Activated T-cell treated with anti-CD3 and anti-CD28 coated beads, Interleukin-2, amount 50 U/mL, for 4 hours (primary cell): ENCODE data around the gene CCDC144A. TPM values are rescaled to one million over a fixed set of nuclear protein-coding genes. Genes with fewer than 3 reads are reported as not detected.
"Not testable (repeated sequence)": the region's sequence is repeated elsewhere in the genome, so short reads cannot be mapped to it uniquely, and the experiment has no call there.

Experiments
- ATAC-seq, 2 donors: fragments of 200-7000 bp; cut with Tn5 transposase; one replicate each; pipeline ENCODE4 v1.10.0; 2021
- DNase-seq: peaks from one replicate; pipeline ENCODE4 v3.0.0-alpha.2; 2020
- H3K27me3 Mint-ChIP-seq: one replicate; pipeline ENCODE4 v1.8.0; 2021; ENCODE audit warnings: low read depth, mixed read lengths
- H3K36me3 Mint-ChIP-seq: one replicate; pipeline ENCODE4 v1.8.0; 2022; ENCODE audit warnings: mixed read lengths; ENCODE audit not compliant: insufficient read depth
- H3K4me1 Mint-ChIP-seq: one replicate; pipeline ENCODE4 v1.8.0; 2021; ENCODE audit warnings: low read depth, mixed read lengths
- H3K4me3 Mint-ChIP-seq: one replicate; pipeline ENCODE4 v1.8.0; 2021; ENCODE audit warnings: mild to moderate bottlenecking, moderate library complexity, mixed read lengths
- H3K9me3 Mint-ChIP-seq: one replicate; pipeline ENCODE4 v1.8.0; 2021; ENCODE audit warnings: mixed read lengths
- total RNA-seq, 3 donors: library from RNA; stranded (reverse); gene quantifications; one replicate each; pipeline ENCODE4 v1.2.1, GENCODE V29; 2021

The CCDC144A gene
- 1 to 10 TPM in 2 of 3 donors, under 1 TPM in 1; 0.98 to 5.2 (median 3.5) TPM for total RNA-seq

GRCh38 chr17:16689731-16690281 is at the start of gene CCDC144A:
TSS of gene CCDC144A (plus strand) at chr17:16690241. CDS start at chr17:16690401, 160 bp downstream.
- not testable (repeated sequence) for H3K4me1 Mint-ChIP-seq, H3K27me3 Mint-ChIP-seq, H3K9me3 Mint-ChIP-seq, H3K36me3 Mint-ChIP-seq
- H3K4me3 Mint-ChIP-seq, result peak within 1 kb of the TSS; percentile 76
- peak; percentile 28 for DNase-seq
- peak; percentile 54 to 82 for ATAC-seq

GRCh38 chr17:16649585-16649984 is 40.5 kb upstream of the CCDC144A start:
- peaks cover 7% of the 10 kb centered on the region for H3K36me3 Mint-ChIP-seq
- no peak overlapping the region for H3K4me3 Mint-ChIP-seq
- peaks cover 18% of the 10 kb centered on the region for H3K4me1 Mint-ChIP-seq
- DNase-seq, result no peak
- no peaks in the 10 kb centered on the region for H3K27me3 Mint-ChIP-seq
- no peak for ATAC-seq
- no peaks in the 10 kb centered on the region for H3K9me3 Mint-ChIP-seq

GRCh38 chr17:16652252-16652651 is 37.8 kb upstream of the CCDC144A start:
- DNase-seq (no peak), ATAC-seq (no peak)
- H3K4me3 Mint-ChIP-seq, result peak overlapping the region; percentile 43
- H3K4me1 Mint-ChIP-seq, result peaks cover 18% of the 10 kb centered on the region
- H3K36me3 Mint-ChIP-seq, result peaks cover 5% of the 10 kb centered on the region
- H3K27me3 Mint-ChIP-seq, result no peaks in the 10 kb centered on the region
- H3K9me3 Mint-ChIP-seq, result no peaks in the 10 kb centered on the region

- ATAC-seq (no peak), DNase-seq (no peak)
- H3K4me1 Mint-ChIP-seq, result peaks cover 18% of the 10 kb centered on the region
- peaks cover 5% of the 10 kb centered on the region for H3K36me3 Mint-ChIP-seq
- no peaks in the 10 kb centered on the region for H3K9me3 Mint-ChIP-seq
- peak overlapping the region; percentile 86 for H3K4me3 Mint-ChIP-seq
- H3K27me3 Mint-ChIP-seq, result no peaks in the 10 kb centered on the region
Observed at GRCh38 chr17:16652847-16653366, 37.1 kb upstream of the CCDC144A start.

- Mint-ChIP-seq H3K27me3 (no peaks in the 10 kb centered on the region), H3K9me3 (no peaks in the 10 kb centered on the region), H3K4me3 (peak within 1 kb of the TSS; percentile 86), H3K36me3 (peaks cover 4% of the 10 kb centered on the region), H3K4me1 (peaks cover 18% of the 10 kb centered on the region)
- DNase-seq, result peak; percentile 83
- ATAC-seq, result peak; percentile 98 to 99
Observed at GRCh38 chr17:16653367-16654041, 36.5 kb upstream of the CCDC144A start, which contains the start of gene ZNF624. TSS of gene ZNF624 (minus strand) at chr17:16653850.

GRCh38 chr17:16661217-16661616 is 28.8 kb upstream of the CCDC144A start:
- ATAC-seq (no peak), DNase-seq (no peak)
- H3K4me1 Mint-ChIP-seq, result no peaks in the 10 kb centered on the region
- peaks cover 3% of the 10 kb centered on the region for H3K9me3 Mint-ChIP-seq
- H3K27me3 Mint-ChIP-seq, result peaks cover 22% of the 10 kb centered on the region
- H3K4me3 Mint-ChIP-seq, result no peak overlapping the region
- H3K36me3 Mint-ChIP-seq, result peaks cover 3% of the 10 kb centered on the region

GRCh38 chr17:16662936-16663335 is 27.1 kb upstream of the CCDC144A start:
- Mint-ChIP-seq H3K36me3 (peaks cover 3% of the 10 kb centered on the region), H3K27me3 (peaks cover 31% of the 10 kb centered on the region)
- no peak for DNase-seq

GRCh38 chr17:16666553-16666906 is 23.5 kb upstream of the CCDC144A start:
- H3K4me1 Mint-ChIP-seq, H3K9me3 Mint-ChIP-seq, H3K36me3 Mint-ChIP-seq, H3K4me3 Mint-ChIP-seq, DNase-seq: not testable (repeated sequence)
- peak in 1 of 2 donors; percentile 28 for ATAC-seq
- H3K27me3 Mint-ChIP-seq, result peaks cover 37% of the 10 kb centered on the region

More at GRCh38 chr17:16662936-16663335, 27.1 kb upstream of the CCDC144A start:
- Mint-ChIP-seq H3K9me3 (peaks cover 3% of the 10 kb centered on the region), H3K4me1 (peaks cover 5% of the 10 kb centered on the region), H3K4me3 (no peak overlapping the region)
- no peak for ATAC-seq

- H3K36me3 Mint-ChIP-seq, DNase-seq, H3K4me1 Mint-ChIP-seq, H3K9me3 Mint-ChIP-seq: not testable (repeated sequence)
- peak; percentile 58 to 61 for ATAC-seq
- Mint-ChIP-seq H3K27me3 (peaks cover 37% of the 10 kb centered on the region), H3K4me3 (peak overlapping the region; percentile 69)
Observed at GRCh38 chr17:16666907-16667636, 23.0 kb upstream of the CCDC144A start.

- Mint-ChIP-seq H3K4me1 (no peaks in the 10 kb centered on the region), H3K9me3 (no peaks in the 10 kb centered on the region), H3K27me3 (peaks cover 12% of the 10 kb centered on the region), H3K4me3 (no peak overlapping the region), H3K36me3 (no peaks in the 10 kb centered on the region)
- ATAC-seq (no peak), DNase-seq (no peak)
Observed at GRCh38 chr17:16676676-16677268, 13.3 kb upstream of the CCDC144A start.

- not testable (repeated sequence) for DNase-seq, H3K36me3 Mint-ChIP-seq, H3K4me1 Mint-ChIP-seq, H3K9me3 Mint-ChIP-seq, H3K4me3 Mint-ChIP-seq, ATAC-seq
- H3K27me3 Mint-ChIP-seq, result peaks cover 16% of the 10 kb centered on the region
Observed at GRCh38 chr17:16683290-16684138, 6.5 kb upstream of the CCDC144A start.

- H3K4me3 Mint-ChIP-seq, DNase-seq, H3K36me3 Mint-ChIP-seq, ATAC-seq, H3K9me3 Mint-ChIP-seq: not testable (repeated sequence)
- H3K27me3 Mint-ChIP-seq, result peaks cover 16% of the 10 kb centered on the region
- H3K4me1 Mint-ChIP-seq, result peaks cover 11% of the 10 kb centered on the region
Observed at GRCh38 chr17:16686019-16686418, 4.0 kb upstream of the CCDC144A start.

GRCh38 chr17:16687151-16687550 is 2.9 kb upstream of the CCDC144A start:
- not testable (repeated sequence) for H3K9me3 Mint-ChIP-seq, ATAC-seq, H3K36me3 Mint-ChIP-seq, DNase-seq, H3K4me3 Mint-ChIP-seq
- H3K4me1 Mint-ChIP-seq, result peaks cover 11% of the 10 kb centered on the region
- peaks cover 16% of the 10 kb centered on the region for H3K27me3 Mint-ChIP-seq
